DOHH2 (cell line): ENCODE data around the gene BRCA2.

Source experiments
- H3F3A ChIP-seq: fragments of 200-600 bp; sonication (generic), shearing (Covaris generic); 2 replicates; pipeline ENCODE4 v1.6.0; 2016; ENCODE audit warnings: antibody characterized with exemption, mild to moderate bottlenecking; ENCODE audit not compliant: control insufficient read depth, insufficient read depth
- H3K27ac ChIP-seq: fragments of 200-600 bp; sonication (generic); 2 replicates; pipeline ENCODE4 v1.5.1; 2014; ENCODE audit warnings: low read depth, mild to moderate bottlenecking, low read length, moderate library complexity
- H3K27me3 ChIP-seq: fragments of 200-600 bp; sonication (generic); 2 replicates; pipeline ENCODE4 v1.6.1; 2014; ENCODE audit warnings: mild to moderate bottlenecking, low read length, mixed read lengths; ENCODE audit not compliant: control insufficient read depth
- H3K36me3 ChIP-seq: fragments of 200-600 bp; sonication (generic); 2 replicates; pipeline ENCODE4 v1.6.1; 2014; ENCODE audit warnings: mild to moderate bottlenecking, low read length, moderate library complexity, mixed read lengths; ENCODE audit not compliant: control insufficient read depth
- H3K4me1 ChIP-seq: fragments of 200-600 bp; sonication (generic); 2 replicates; pipeline ENCODE4 v1.6.1; 2014; ENCODE audit warnings: mild to moderate bottlenecking, low read length, mixed read lengths; ENCODE audit not compliant: control insufficient read depth
- H3K4me2 ChIP-seq: fragments of 200-600 bp; sonication (generic); 2 replicates; pipeline ENCODE4 v1.6.0; 2014; ENCODE audit warnings: mild to moderate bottlenecking, low read length, moderate library complexity
- H3K4me3 ChIP-seq: fragments of 200-600 bp; sonication (generic); 2 replicates; pipeline ENCODE4 v1.5.1; 2014; ENCODE audit warnings: mild to moderate bottlenecking, low read length, mixed read lengths
- H3K79me2 ChIP-seq: fragments of 200-600 bp; sonication (generic); 2 replicates; pipeline ENCODE4 v1.6.1; 2014; ENCODE audit warnings: mild to moderate bottlenecking, low read length, mixed read lengths; ENCODE audit not compliant: control insufficient read depth
- H3K9me2 ChIP-seq: fragments of 200-600 bp; sonication (generic); replicated peaks from 2 replicates; pipeline ENCODE4 v1.6.1; 2014; ENCODE audit warnings: mild to moderate bottlenecking, low read length, mixed read lengths; ENCODE audit not compliant: control insufficient read depth
- H3K9me3 ChIP-seq: fragments of 200-600 bp; sonication (generic); 2 replicates; pipeline ENCODE4 v1.6.1; 2014; ENCODE audit warnings: antibody characterized with exemption, low read length, mixed read lengths; ENCODE audit not compliant: control insufficient read depth, insufficient read depth
- H4K20me1 ChIP-seq: fragments of 200-600 bp; sonication (generic); 2 replicates; pipeline ENCODE4 v1.6.0; 2014; ENCODE audit warnings: low read depth, mild to moderate bottlenecking, antibody characterized with exemption, low read length, moderate library complexity; ENCODE audit not compliant: control insufficient read depth, insufficient read depth
- CTCF ChIP-seq: fragments of 200-600 bp; sonication (generic); IDR thresholded peaks from one replicate; pipeline ENCODE4 v1.5.1; 2014; ENCODE audit warnings: antibody characterized with exemption, mild to moderate bottlenecking, low read depth, low read length; ENCODE audit not compliant: poor library complexity, severe bottlenecking
- EZH2phosphoT487 ChIP-seq: fragments of 200-600 bp; sonication (generic); IDR thresholded peaks from 2 replicates; pipeline ENCODE4 v1.6.1; 2017; ENCODE audit warnings: borderline replicate concordance, mild to moderate bottlenecking, antibody characterized with exemption, low read length, moderate library complexity, mixed read lengths

The BRCA2 gene

GRCh38 chr13:32403108-32403507 lies 87.8 kb downstream of the BRCA2 start:
- H3K36me3 ChIP-seq, result peaks cover 25% of the 10 kb centered on the region

GRCh38 chr13:32407854-32408253 lies 92.5 kb downstream of the BRCA2 start:
- Histone ChIP-seq H3K27ac (no peak overlapping the region), H3F3A (no peaks in the 10 kb centered on the region), H3K36me3 (no peaks in the 10 kb centered on the region), H4K20me1 (no peaks in the 10 kb centered on the region), H3K4me1 (no peaks in the 10 kb centered on the region), H3K9me3 (no peaks in the 10 kb centered on the region), H3K4me2 (no peak overlapping the region), H3K9me2 (no peaks in the 10 kb centered on the region), H3K4me3 (no peak overlapping the region), H3K27me3 (peaks cover 3% of the 10 kb centered on the region; the same call in 1 of the 2 replicates), H3K79me2 (no peaks in the 10 kb centered on the region)
- TF ChIP-seq EZH2phosphoT487, result no peak
- TF ChIP-seq CTCF, result no peak

More at GRCh38 chr13:32403108-32403507, 87.8 kb downstream of the BRCA2 start:
- Histone ChIP-seq H3F3A (no peaks in the 10 kb centered on the region), H3K4me3 (no peak overlapping the region), H3K27me3 (peaks cover 3% of the 10 kb centered on the region; the same call in 1 of the 2 replicates), H3K79me2 (no peaks in the 10 kb centered on the region), H3K9me3 (no peaks in the 10 kb centered on the region), H3K9me2 (no peaks in the 10 kb centered on the region), H3K4me2 (no peak overlapping the region), H3K4me1 (no peaks in the 10 kb centered on the region), H3K27ac (no peak overlapping the region), H4K20me1 (no peaks in the 10 kb centered on the region)
- TF ChIP-seq EZH2phosphoT487, result no peak
- no peak for TF ChIP-seq CTCF

GRCh38 chr13:32408296-32409000 lies 93.1 kb downstream of the BRCA2 start:
- Histone ChIP-seq H3K79me2 (no peaks in the 10 kb centered on the region), H3K4me2 (no peak overlapping the region), H3K27me3 (peaks cover 3% of the 10 kb centered on the region; the same call in 1 of the 2 replicates), H3F3A (no peaks in the 10 kb centered on the region), H3K4me3 (no peak overlapping the region), H3K9me3 (no peaks in the 10 kb centered on the region), H3K4me1 (no peaks in the 10 kb centered on the region), H3K27ac (no peak overlapping the region), H4K20me1 (no peaks in the 10 kb centered on the region), H3K9me2 (no peaks in the 10 kb centered on the region), H3K36me3 (no peaks in the 10 kb centered on the region)
- TF ChIP-seq CTCF (no peak), EZH2phosphoT487 (no peak)
